ENCODE data around the gene VPS35.

VPS35 gene

DNA sequence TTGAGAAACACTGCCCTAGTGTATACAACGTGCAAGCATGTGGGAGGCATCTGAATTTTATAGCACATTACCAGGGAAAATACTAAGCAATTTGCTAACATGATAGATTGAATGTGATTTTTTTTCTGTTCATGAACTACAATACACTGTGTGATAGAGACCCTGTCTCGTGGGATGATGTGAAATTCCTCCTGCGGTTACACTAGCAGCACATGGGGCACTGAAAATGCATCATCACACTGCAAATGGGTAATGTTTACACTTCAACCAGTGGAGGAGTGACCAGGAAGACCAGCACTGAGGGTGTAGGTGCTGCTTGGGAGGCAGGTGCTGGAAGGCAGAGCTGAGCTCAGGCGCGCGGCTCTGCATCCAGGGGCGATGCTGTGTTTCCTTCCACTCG is 29.2 kb upstream of the VPS35 start:
- TF ChIP-seq, protein P1, sequence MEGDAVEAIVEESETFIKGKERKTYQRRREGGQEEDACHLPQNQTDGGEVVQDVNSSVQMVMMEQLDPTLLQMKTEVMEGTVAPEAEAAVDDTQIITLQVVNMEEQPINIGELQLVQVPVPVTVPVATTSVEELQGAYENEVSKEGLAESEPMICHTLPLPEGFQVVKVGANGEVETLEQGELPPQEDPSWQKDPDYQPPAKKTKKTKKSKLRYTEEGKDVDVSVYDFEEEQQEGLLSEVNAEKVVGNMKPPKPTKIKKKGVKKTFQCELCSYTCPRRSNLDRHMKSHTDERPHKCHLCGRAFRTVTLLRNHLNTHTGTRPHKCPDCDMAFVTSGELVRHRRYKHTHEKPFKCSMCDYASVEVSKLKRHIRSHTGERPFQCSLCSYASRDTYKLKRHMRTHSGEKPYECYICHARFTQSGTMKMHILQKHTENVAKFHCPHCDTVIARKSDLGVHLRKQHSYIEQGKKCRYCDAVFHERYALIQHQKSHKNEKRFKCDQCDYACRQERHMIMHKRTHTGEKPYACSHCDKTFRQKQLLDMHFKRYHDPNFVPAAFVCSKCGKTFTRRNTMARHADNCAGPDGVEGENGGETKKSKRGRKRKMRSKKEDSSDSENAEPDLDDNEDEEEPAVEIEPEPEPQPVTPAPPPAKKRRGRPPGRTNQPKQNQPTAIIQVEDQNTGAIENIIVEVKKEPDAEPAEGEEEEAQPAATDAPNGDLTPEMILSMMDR (conservative IDR thresholded peaks at IDR 0.05; ENCODE audit: low read length): no peak
- Histone ChIP-seq H3K79me2 (ENCODE audit: insufficient read depth, low read length) (no peaks in the 10 kb centered on the region), H3K36me3 (ENCODE audit: insufficient read depth, low read length) (no peaks in the 10 kb centered on the region), H3K9me3 (ENCODE audit: insufficient read depth, low read depth, low read length) (no peaks in the 10 kb centered on the region), H3K4me2 (ENCODE audit: low read depth, low read length, poor library complexity, severe bottlenecking) (no peak overlapping the region), H3K4me3 (ENCODE audit: low read length, poor library complexity, severe bottlenecking) (no peak overlapping the region), H3K4me1 (ENCODE audit: insufficient read depth, low read length, poor library complexity, severe bottlenecking) (no peaks in the 10 kb centered on the region), H2AFZ (ENCODE audit: low read length) (no peak overlapping the region), H3F3A (ENCODE audit: low read depth) (no peaks in the 10 kb centered on the region), H3K9ac (ENCODE audit: low read depth, low read length, poor library complexity, severe bottlenecking) (no peak overlapping the region), H3K9me2 (replicated peaks; ENCODE audit: low read depth, low read length) (no peaks in the 10 kb centered on the region), H3K27me3 (ENCODE audit: insufficient read depth, low read length, poor library complexity, severe bottlenecking) (no peaks in the 10 kb centered on the region), H4K20me1 (ENCODE audit: insufficient read depth, low read length, poor library complexity, severe bottlenecking) (no peaks in the 10 kb centered on the region)

DNA sequence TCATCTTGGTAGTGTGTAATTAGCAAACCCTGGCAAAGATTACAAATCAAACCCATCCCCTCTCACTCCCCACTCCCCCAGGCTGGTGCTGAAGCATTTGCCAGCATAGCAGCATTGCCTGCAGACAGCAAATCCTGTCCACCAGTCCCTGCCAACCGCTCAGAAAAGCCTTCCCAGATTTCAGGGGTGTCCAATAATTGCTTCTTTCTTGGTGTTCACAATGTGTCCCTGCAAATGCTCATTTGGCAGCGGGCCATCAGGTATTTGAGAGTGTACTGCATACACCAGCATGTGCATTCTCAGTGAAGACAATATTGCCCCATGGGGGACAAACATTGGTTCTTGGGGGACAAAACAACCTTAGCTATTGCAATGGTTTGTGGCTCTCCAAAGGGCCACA is 28.7 kb upstream of the VPS35 start:
- Histone ChIP-seq H3K9ac (ENCODE audit: low read depth, low read length, poor library complexity, severe bottlenecking) (no peak overlapping the region), H4K20me1 (ENCODE audit: insufficient read depth, low read length, poor library complexity, severe bottlenecking) (no peaks in the 10 kb centered on the region), H3K79me2 (ENCODE audit: insufficient read depth, low read length) (no peaks in the 10 kb centered on the region), H2AFZ (ENCODE audit: low read length) (no peak overlapping the region), H3K9me2 (replicated peaks; ENCODE audit: low read depth, low read length) (no peaks in the 10 kb centered on the region), H3K4me3 (ENCODE audit: low read length, poor library complexity, severe bottlenecking) (no peak overlapping the region), H3K27me3 (ENCODE audit: insufficient read depth, low read length, poor library complexity, severe bottlenecking) (no peaks in the 10 kb centered on the region), H3K9me3 (ENCODE audit: insufficient read depth, low read depth, low read length) (no peaks in the 10 kb centered on the region), H3K4me2 (ENCODE audit: low read depth, low read length, poor library complexity, severe bottlenecking) (no peak overlapping the region), H3F3A (ENCODE audit: low read depth) (no peaks in the 10 kb centered on the region), H3K36me3 (ENCODE audit: insufficient read depth, low read length) (no peaks in the 10 kb centered on the region), H3K4me1 (ENCODE audit: insufficient read depth, low read length, poor library complexity, severe bottlenecking) (no peaks in the 10 kb centered on the region)
- TF ChIP-seq, protein P1 (conservative IDR thresholded peaks at IDR 0.05; ENCODE audit: low read length): no peak
- TF ChIP-seq EZH2phosphoT487 (IDR thresholded peaks at IDR 0.05; ENCODE audit: borderline replicate concordance): no peak

- no peaks in the 10 kb centered on the region for H3K79me2 ChIP-seq (ENCODE audit: insufficient read depth, low read length)
- no peaks in the 10 kb centered on the region for H3K9me3 ChIP-seq (ENCODE audit: insufficient read depth, low read depth, low read length)
- TF ChIP-seq EZH2phosphoT487 (IDR thresholded peaks at IDR 0.05; ENCODE audit: borderline replicate concordance): no peak
- TF ChIP-seq, protein P1 (conservative IDR thresholded peaks at IDR 0.05; ENCODE audit: low read length): no peak
- H3K27me3 ChIP-seq (ENCODE audit: insufficient read depth, low read length, poor library complexity, severe bottlenecking): no peaks in the 10 kb centered on the region
- no peak overlapping the region for H3K4me2 ChIP-seq (ENCODE audit: low read depth, low read length, poor library complexity, severe bottlenecking)
- no peak overlapping the region for H3K4me3 ChIP-seq (ENCODE audit: low read length, poor library complexity, severe bottlenecking)
- H3K4me1 ChIP-seq (ENCODE audit: insufficient read depth, low read length, poor library complexity, severe bottlenecking): no peaks in the 10 kb centered on the region
- no peak overlapping the region for H3K9ac ChIP-seq (ENCODE audit: low read depth, low read length, poor library complexity, severe bottlenecking)
- H3K9me2 ChIP-seq (replicated peaks; ENCODE audit: low read depth, low read length): no peaks in the 10 kb centered on the region
- H3K36me3 ChIP-seq (ENCODE audit: insufficient read depth, low read length): no peaks in the 10 kb centered on the region
- H2AFZ ChIP-seq (ENCODE audit: low read length): no peak overlapping the region
- no peaks in the 10 kb centered on the region for H3F3A ChIP-seq (ENCODE audit: low read depth)
- H4K20me1 ChIP-seq (ENCODE audit: insufficient read depth, low read length, poor library complexity, severe bottlenecking): no peaks in the 10 kb centered on the region
Measured at GRCh38 chr16:46715769-46716305, 26.9 kb upstream of the VPS35 start.

Data from Loucy (cell line).